NCI-H146 (cell line): ENCODE data around the gene NKAP.
"Not testable (repeated sequence)": the region's sequence is repeated elsewhere in the genome, so short reads cannot be mapped to it uniquely, and the experiment has no call there.

Experiments
- DNase-seq: peaks from one replicate; lab custom pipeline; 2025; lab: John Stamatoyannopoulos, UW

Gene NKAP

DNA sequence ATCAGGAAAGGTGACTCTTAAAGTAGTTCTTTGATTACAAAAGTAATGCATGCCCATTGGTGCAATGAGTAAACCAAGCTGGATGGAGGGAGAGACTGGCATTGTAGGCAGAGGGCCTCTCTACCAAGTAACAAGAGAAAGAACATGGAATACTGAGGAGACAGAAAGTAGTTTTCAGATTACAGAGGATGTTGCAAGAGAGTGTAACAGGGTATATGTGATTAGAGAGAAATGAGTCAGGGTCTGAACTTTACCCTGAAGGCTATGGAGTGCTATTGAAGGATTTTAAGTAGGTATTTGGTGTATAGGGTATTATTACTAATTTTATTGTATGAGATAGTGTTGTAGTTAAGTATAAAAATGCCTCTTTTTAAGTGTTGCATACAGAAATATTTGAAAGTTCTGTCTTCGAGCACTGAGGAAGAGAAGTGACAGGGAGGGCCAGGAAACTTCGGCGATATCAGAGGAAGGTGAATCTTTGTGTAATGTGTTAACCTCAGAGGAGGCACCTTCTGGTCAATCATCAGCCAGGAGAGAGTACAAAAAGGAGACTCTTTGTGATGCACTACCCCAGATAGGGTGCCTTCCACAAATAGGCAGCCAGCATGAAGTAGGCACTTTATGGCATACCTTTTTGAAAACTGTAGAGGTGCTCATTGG lies 8.2 kb downstream of the NKAP start:
- DNase-seq = no peak

- not testable (repeated sequence) for DNase-seq
These were observed 21.2 kb downstream of the NKAP start for GRCh38 chrX:119922391-119922790.

DNA sequence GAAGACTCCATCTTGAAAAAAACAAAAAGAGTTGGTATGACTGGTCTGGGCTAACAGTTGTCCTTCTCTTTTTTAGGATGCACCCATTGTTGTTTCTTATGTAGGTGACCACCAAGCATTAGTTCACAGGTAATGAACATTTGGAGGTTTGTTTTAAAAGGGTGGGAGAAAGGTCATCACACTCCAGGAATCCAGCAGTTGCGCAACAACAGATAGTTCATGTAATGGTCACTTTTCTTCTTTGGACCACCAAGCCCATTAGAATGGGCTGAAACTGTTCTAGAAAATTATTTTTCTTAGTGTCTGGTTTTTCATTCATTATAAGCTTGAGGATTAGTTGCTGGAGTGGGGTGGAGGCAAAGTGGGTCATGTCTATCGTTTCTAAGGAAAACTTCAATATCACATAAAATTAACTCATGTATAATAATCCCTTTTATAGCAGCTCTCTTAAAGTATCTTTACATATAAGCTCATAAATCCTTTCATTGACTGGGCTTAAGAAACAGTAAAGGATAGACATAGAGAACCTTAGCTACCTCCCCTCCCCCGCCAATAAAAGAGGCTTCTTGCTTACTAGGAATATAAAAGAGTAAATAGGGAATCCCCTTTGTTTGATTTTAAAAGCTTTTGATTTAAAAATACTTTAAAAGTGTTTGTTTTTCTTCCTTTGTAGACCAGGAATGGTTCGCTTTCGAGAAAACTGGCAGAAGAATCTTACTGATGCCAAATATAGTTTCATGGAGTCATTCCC lies 23.5 kb downstream of the NKAP start:
- no peak for DNase-seq

GRCh38 chrX:119917877-119918276 lies 25.7 kb downstream of the NKAP start:
- DNase-seq = no peak

DNA sequence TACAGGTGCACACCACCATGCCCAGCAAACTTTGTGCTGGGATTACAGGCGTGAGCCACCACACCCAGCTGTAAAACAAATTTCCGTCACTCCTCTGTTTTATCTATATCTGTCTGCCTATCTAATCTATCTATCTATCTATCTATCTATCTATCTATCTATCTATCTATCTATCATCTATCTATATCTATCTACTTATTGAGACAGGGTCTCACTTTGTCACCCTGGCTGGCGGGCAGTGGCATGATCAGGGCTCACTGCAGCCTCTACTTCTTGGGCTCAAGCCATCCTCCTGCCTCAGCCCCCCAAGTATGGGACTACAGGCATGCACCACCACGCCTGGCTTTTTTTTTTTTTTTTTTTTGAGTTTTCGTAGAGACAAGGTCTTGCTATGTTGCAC lies 27.2 kb downstream of the NKAP start:
- DNase-seq = no peak

- DNase-seq = no peak
These were observed 42.6 kb downstream of the NKAP start for GRCh38 chrX:119900976-119901375.

DNA sequence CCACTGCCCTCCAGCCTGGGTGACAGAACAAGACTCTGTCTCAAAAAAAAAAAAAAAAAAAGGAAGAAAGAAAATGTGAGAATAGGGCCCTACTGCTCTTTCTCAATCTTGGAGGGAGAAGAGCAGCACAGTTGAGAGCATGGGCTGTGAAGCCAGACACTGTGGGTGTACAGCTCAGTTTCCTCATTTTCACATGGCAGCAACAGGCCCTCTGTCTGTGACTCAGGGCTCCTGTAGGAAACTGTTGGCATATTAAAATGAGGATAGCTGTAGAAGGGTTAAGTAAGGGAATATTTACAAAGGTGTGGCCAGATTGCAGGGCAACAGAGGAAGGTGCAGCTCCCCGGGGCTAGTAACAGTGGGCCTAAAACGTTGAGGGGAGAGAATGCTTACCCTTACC lies 44.4 kb downstream of the NKAP start:
- DNase-seq = no peak

DNA sequence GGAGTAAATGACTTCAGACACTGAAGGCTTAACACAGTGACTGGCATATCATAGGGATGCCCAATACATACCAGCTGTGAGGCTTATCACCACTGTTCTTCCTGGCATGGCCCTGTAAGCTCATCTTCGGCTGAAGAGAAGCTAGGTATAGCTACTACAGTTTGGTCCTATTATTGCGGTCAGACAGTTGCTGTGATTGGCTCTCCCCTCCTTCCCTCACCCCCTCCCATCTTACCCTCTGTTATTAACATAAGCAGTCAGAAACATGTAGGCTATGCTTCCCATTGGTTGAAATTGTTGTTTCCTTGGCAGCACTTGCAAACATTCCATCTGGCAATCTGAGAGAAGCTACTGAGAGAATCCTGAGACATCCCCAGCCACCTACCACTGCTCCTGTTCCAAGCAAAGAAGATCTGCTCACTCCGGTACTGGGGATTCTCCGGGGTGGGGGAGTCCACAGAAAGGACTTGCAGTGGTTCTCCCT lies 47.7 kb downstream of the NKAP start, which contains the start of gene AKAP14:
AKAP14 (plus strand) TSS at position 51 of the 484 bp plus-strand sequence. CDS start 7,331 bp downstream, outside the sequence.
- peak; percentile 4 for DNase-seq

- not testable (repeated sequence) for DNase-seq
These were observed 51.4 kb downstream of the NKAP start for GRCh38 chrX:119891961-119892692.

GRCh38 chrX:119890626-119891025 lies 52.9 kb downstream of the NKAP start:
- DNase-seq = not testable (repeated sequence)

DNA sequence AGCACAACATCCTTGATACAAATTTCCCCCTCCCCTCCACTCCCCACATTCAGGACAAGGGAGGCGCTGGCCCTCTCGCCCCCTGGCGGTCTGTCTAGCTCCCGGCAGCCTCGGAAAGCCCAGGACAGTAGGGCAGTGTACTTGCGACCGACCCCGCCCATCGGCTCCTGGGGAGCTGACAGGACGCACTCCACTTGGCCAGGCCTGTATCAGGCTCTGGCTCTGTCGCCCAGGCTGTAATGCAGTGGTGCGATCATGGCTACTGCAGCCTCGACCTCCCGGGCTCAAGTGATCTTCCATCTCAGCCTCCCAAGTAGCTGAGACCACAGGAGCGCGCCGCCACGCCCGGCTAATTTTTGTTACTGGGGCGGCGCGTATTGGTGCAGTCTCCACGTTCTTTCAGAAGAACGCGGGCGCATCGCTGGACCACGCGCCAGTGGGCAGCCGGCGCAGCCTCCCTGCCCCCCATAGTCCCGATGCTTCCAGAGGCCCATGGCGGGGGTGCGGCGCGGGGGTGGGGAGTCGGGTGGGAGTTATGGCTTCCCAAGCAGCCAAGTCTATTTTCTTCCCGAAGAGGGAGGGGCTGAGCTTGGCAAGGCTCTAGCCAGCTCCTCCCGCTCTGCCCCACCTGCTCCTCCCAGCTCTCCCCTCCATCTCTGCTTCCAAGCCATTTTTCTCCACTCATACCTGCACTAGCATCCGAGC lies 55.7 kb downstream of the NKAP start:
- DNase-seq = peak; percentile 10

GRCh38 chrX:119885554-119886428 lies 57.8 kb downstream of the NKAP start:
- DNase-seq = no peak

GRCh38 chrX:119880552-119881437 lies 62.8 kb downstream of the NKAP start:
- peak; percentile 33 for DNase-seq

GRCh38 chrX:119880076-119880475 lies 63.5 kb downstream of the NKAP start:
- no peak for DNase-seq

- DNase-seq = no peak
These were observed 64.8 kb downstream of the NKAP start for GRCh38 chrX:119878740-119879139.

GRCh38 chrX:119871599-119872395 lies 71.8 kb downstream of the NKAP start, which contains the start of the genes NDUFA1 and RNF113A:
NDUFA1 (plus strand) TSS chrX:119871832; CDS start chrX:119871912, 80 bp downstream.
RNF113A (minus strand) TSS chrX:119871733; CDS start chrX:119871613, 120 bp downstream.
- DNase-seq = peak; percentile 86

- DNase-seq = no peak
These were observed 72.3 kb downstream of the NKAP start for GRCh38 chrX:119871245-119871598.
